IPS-20b (cell line): Measurements from ENCODE around the gene TARS2.
A peak's percentile ranks its signal among the peaks of the same experiment; 100 is the strongest.

Source experiments
- H3K27ac ChIP-seq: one replicate; pipeline ENCODE4 v1.5.1; 2013; ENCODE audit warnings: low read length
- H3K27me3 ChIP-seq: 2 replicates; pipeline ENCODE4 v1.6.1; 2013; ENCODE audit warnings: mild to moderate bottlenecking, low read length, inconsistent platforms; ENCODE audit not compliant: insufficient read depth
- H3K36me3 ChIP-seq: 2 replicates; pipeline ENCODE4 v1.6.1; 2013; ENCODE audit warnings: low read depth, mild to moderate bottlenecking, inconsistent platforms, low read length, moderate library complexity; ENCODE audit not compliant: insufficient read depth
- H3K4me1 ChIP-seq: 2 replicates; pipeline ENCODE4 v1.6.1; 2013; ENCODE audit warnings: mild to moderate bottlenecking, control low read depth, inconsistent platforms, low read length, moderate library complexity; ENCODE audit not compliant: insufficient read depth
- H3K4me3 ChIP-seq: 2 replicates; pipeline ENCODE4 v1.5.1; 2013; ENCODE audit warnings: mild to moderate bottlenecking, low read length, inconsistent platforms
- H3K9ac ChIP-seq: 2 replicates; pipeline ENCODE4 v1.6.1; 2013; ENCODE audit warnings: low read depth, mild to moderate bottlenecking, inconsistent platforms, low read length, moderate library complexity
- H3K9me3 ChIP-seq: 2 replicates; pipeline ENCODE4 v1.6.1; 2013; ENCODE audit warnings: mild to moderate bottlenecking, low read depth, low read length, inconsistent platforms; ENCODE audit not compliant: insufficient read depth

Gene TARS2, protein sequence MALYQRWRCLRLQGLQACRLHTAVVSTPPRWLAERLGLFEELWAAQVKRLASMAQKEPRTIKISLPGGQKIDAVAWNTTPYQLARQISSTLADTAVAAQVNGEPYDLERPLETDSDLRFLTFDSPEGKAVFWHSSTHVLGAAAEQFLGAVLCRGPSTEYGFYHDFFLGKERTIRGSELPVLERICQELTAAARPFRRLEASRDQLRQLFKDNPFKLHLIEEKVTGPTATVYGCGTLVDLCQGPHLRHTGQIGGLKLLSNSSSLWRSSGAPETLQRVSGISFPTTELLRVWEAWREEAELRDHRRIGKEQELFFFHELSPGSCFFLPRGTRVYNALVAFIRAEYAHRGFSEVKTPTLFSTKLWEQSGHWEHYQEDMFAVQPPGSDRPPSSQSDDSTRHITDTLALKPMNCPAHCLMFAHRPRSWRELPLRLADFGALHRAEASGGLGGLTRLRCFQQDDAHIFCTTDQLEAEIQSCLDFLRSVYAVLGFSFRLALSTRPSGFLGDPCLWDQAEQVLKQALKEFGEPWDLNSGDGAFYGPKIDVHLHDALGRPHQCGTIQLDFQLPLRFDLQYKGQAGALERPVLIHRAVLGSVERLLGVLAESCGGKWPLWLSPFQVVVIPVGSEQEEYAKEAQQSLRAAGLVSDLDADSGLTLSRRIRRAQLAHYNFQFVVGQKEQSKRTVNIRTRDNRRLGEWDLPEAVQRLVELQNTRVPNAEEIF

DNA sequence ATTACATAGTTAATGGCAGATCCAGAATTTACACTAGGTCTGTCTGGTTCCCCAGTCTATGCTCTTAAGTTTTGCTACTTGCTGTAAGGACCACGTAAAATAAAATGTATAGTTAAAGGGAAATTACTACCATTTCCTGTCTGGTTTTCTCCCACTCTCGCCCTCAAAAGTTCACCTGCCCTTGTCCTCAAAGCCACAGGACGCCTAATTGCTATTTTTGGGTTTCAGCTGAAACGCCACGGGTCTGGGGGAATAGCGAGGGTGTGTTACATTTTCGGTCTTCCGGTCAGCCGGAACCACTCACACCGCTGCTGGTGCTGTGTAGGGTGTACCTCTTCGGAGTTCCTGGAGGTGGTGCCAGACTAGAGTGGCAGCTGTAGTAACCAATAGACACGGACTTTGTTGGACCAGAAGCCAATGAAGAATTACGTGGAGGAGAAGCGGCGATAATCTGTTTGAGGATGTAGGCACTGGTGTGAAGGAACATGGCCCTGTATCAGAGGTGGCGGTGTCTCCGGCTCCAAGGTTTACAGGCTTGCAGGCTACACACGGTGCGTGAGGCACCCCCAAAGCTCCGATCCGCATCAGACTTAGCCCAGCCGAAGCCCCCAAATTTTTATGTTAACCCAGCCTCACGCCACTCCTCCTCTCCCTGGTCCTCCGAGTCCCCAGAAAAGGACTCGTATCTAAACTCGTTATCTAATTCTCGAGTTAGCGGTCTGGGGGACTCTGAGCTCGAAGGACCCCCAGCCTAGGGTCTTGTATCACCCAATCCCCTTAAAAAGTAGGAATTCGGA is at the start of gene TARS2:
Gene TARS2, plus strand, starts transcription at position 454 of the 797 bp plus-strand sequence. Its CDS starts 32 bp downstream, at position 486.
- H3K4me1 ChIP-seq: no peaks in the 10 kb centered on the region
- no peaks in the 10 kb centered on the region for H3K27me3 ChIP-seq
- peak within 1 kb of the TSS; percentile 94 for H3K9ac ChIP-seq
- H3K27ac ChIP-seq: peak within 1 kb of the TSS; percentile 59
- H3K36me3 ChIP-seq: peaks cover 30% of the 10 kb centered on the region
- no peaks in the 10 kb centered on the region for H3K9me3 ChIP-seq
- peak within 1 kb of the TSS; percentile 89 for H3K4me3 ChIP-seq

DNA sequence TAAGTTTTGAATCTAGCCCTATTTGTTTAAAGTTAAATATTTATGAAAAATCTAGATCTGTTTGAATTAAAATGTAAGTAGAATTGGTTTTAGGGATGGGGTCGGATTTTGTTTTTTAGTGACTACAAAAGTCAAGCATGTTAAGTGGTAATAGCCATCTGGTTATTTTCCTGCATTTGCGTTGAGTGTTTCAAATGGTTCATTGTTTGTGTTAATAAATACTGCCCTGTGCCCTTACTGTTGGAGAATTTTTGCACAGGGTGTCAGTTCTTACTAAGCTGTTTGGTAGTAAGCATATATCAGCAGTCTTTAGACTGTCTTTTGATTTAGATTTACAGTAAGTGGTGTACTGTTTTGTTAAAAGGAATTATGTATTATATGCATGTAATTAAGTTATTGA is 46.1 kb upstream of the TARS2 start:
- Histone ChIP-seq H3K9ac (no peak overlapping the region), H3K36me3 (peaks cover 56% of the 10 kb centered on the region), H3K4me1 (no peaks in the 10 kb centered on the region), H3K4me3 (no peak overlapping the region), H3K27ac (no peak overlapping the region), H3K27me3 (no peaks in the 10 kb centered on the region), H3K9me3 (no peaks in the 10 kb centered on the region)

DNA sequence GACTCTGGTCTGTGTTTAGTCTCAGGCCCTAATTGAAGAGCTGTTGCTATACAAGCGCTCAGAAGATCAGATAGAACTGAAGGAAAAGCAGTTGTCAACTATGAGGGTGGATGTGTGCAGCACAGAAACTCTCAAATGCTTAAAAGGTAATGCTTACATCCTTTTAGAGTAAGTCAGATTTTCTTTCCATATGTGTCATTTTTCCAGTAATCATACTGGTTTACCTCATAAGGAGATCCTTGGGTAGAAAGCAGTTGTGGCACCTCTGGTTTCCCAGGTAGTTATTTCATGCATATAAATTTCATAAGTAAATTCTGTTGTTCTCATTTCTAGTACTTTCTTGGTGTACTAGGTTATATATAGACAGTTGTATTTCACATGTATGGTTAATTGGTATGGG is 43.0 kb upstream of the TARS2 start:
- no peaks in the 10 kb centered on the region for H3K27me3 ChIP-seq
- H3K9ac ChIP-seq: no peak overlapping the region
- H3K4me3 ChIP-seq: no peak overlapping the region
- peaks cover 82% of the 10 kb centered on the region for H3K36me3 ChIP-seq
- H3K9me3 ChIP-seq: no peaks in the 10 kb centered on the region
- H3K27ac ChIP-seq: no peak overlapping the region
- no peaks in the 10 kb centered on the region for H3K4me1 ChIP-seq

DNA sequence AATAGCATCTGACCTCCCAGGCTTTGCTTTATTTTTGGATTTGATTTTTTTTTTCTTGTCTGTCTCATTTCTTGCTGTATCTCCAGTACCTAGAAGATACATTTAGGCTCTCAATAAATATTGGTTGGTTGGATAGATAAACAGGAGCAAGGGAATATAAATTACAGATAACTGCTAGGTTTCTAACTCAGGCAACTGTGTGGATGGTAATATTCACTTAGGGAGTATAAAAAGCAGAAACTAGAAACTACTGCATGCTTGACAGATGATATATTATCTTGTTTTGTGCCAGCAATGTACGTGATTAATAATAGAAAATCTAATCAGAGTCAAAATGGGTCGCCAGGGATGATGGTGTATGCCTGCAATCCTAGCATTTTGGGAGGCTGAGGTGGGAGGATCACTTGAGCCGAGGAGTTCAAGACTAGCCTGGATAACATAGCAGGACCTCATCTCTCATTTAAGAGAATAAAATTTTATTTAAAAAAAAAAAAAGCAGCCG is 31.0 kb upstream of the TARS2 start:
- no peaks in the 10 kb centered on the region for H3K4me1 ChIP-seq
- peaks cover 40% of the 10 kb centered on the region for H3K36me3 ChIP-seq
- H3K4me3 ChIP-seq: no peak overlapping the region
- no peaks in the 10 kb centered on the region for H3K27me3 ChIP-seq
- no peak overlapping the region for H3K27ac ChIP-seq
- H3K9ac ChIP-seq: no peak overlapping the region
- H3K9me3 ChIP-seq: no peaks in the 10 kb centered on the region

DNA sequence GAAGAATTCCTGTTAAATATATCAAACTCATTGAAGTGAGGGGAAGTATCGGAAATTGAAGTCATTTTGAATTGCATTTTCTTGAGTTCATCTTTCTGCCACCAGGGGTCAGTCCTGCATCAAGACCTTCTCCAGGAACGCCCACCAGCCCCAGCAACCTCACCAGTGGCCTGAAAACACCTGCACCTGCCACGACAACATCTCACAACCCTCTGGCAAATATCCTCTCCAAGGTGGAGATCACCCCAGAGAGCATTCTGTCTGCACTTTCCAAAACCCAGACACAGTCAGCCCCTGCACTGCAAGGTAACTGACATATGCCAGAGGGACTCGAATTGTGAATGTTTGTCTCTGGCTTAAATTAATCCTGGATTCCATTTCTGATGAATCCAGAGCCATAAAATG is 22.8 kb upstream of the TARS2 start:
- H3K4me3 ChIP-seq: no peak overlapping the region
- no peaks in the 10 kb centered on the region for H3K27me3 ChIP-seq
- H3K36me3 ChIP-seq: peaks cover 63% of the 10 kb centered on the region
- H3K9me3 ChIP-seq: no peaks in the 10 kb centered on the region
- no peak overlapping the region for H3K9ac ChIP-seq
- no peaks in the 10 kb centered on the region for H3K4me1 ChIP-seq
- no peak overlapping the region for H3K27ac ChIP-seq

DNA sequence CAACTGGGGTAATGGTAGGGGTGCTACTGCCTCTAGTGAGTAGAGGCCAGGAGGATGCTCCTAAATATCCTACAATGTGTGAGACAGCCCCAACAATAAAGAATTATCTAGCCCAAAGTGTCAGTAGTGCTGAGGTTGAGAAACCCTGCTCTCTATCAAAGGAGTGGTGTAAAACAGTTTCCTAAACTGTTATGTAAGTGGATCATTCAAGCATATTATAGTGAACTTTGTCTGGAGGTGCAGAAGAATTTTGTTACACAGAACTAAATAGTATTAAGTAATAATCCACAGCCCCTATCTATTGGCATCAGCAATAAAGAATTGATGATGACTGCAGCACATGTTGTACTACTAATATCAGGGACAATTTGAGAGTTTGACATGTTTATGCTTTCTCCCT is 20.3 kb upstream of the TARS2 start:
- Histone ChIP-seq H3K4me3 (no peak overlapping the region), H3K36me3 (peaks cover 68% of the 10 kb centered on the region), H3K27me3 (no peaks in the 10 kb centered on the region), H3K27ac (no peak overlapping the region), H3K4me1 (peaks cover 3% of the 10 kb centered on the region), H3K9ac (no peak overlapping the region), H3K9me3 (no peaks in the 10 kb centered on the region)

DNA sequence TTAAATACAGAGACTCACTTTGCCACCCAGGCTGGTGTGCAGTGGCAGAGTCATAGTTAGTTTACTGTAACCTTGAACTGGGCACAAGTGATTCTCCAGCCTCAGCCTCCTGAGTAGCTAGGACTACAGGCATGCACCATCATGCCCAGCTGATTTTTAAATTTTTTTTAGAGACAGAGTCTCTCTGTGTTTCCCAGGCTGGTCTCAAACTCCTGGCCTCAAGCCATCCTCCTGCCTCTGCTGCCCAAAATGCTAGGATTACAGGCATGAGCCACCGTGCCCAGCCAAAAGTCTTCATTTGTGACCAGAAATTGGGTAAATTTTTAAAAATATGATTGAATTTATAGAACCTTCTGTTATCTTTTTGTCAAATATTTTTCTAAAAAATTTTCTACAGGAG is 17.9 kb upstream of the TARS2 start:
- Histone ChIP-seq H3K4me3 (no peak overlapping the region), H3K27me3 (no peaks in the 10 kb centered on the region), H3K9ac (no peak overlapping the region), H3K27ac (no peak overlapping the region), H3K9me3 (no peaks in the 10 kb centered on the region), H3K4me1 (peaks cover 9% of the 10 kb centered on the region), H3K36me3 (peaks cover 80% of the 10 kb centered on the region)

DNA sequence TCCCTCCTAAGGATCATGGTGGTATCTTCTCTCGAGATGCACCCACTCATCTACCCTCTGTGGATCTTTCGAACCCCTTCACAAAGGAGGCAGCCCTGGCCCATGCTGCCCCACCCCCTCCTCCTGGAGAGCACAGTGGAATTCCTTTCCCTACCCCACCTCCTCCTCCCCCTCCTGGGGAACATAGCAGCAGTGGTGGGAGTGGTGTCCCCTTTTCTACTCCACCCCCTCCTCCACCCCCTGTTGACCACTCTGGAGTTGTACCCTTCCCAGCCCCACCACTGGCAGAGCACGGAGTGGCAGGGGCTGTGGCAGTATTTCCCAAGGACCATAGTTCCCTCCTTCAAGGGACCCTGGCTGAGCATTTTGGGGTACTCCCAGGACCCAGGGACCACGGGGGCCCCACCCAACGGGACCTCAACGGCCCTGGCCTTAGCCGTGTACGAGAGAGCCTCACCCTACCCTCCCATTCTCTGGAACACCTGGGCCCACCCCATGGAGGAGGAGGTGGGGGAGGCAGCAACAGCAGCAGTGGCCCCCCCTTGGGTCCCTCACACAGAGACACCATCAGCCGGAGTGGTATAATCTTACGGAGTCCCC is 14.5 kb upstream of the TARS2 start:
- Histone ChIP-seq H3K4me1 (peaks cover 9% of the 10 kb centered on the region), H3K9ac (no peak overlapping the region), H3K9me3 (no peaks in the 10 kb centered on the region), H3K4me3 (no peak overlapping the region), H3K27me3 (no peaks in the 10 kb centered on the region), H3K36me3 (peaks cover 52% of the 10 kb centered on the region), H3K27ac (no peak overlapping the region)

DNA sequence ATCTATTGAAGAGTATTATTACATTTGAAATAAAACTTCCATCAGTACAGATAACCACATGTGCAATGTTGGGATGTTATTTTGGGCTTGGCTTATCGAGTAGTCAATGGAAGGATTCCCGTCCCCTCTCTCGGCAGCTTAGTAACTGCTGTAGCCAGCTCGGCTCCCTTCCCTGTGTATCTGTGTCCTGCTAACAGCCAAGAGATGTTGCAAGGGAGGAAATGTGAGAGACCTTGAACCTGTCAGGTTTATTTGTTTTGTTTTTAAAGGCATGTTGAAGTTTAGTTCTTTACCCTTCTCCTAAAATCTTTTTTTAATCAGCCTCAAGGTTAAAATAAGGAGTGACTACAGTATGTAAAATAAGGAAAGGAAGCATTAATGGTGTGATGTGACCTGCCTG is 13.6 kb upstream of the TARS2 start:
- Histone ChIP-seq H3K4me1 (peaks cover 9% of the 10 kb centered on the region), H3K36me3 (peaks cover 45% of the 10 kb centered on the region), H3K9me3 (no peaks in the 10 kb centered on the region), H3K4me3 (no peak overlapping the region), H3K27me3 (no peaks in the 10 kb centered on the region), H3K9ac (no peak overlapping the region), H3K27ac (no peak overlapping the region)

DNA sequence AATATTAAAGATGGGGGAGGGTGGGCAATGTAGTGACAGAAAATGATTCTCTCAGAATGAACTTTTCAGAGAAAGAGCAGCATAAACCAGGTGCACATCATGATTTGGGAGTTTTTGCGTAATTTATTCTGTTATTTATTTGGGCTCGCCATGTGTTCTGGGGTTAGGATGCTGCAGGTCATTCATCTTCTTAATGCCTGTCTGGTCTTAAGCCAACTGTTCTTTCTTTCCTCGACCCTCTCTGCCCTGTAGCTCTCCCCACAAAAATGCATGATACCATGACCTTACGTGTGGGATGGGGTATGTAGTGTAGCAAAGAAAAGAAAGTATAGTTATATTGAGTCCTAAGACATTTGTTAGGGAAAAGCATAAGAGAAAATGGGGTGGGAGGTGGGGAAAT is 12.3 kb upstream of the TARS2 start:
- H3K27ac ChIP-seq: no peak overlapping the region
- no peak overlapping the region for H3K4me3 ChIP-seq
- H3K4me1 ChIP-seq: peaks cover 9% of the 10 kb centered on the region
- H3K36me3 ChIP-seq: peaks cover 41% of the 10 kb centered on the region
- no peak overlapping the region for H3K9ac ChIP-seq
- H3K27me3 ChIP-seq: peaks cover 8% of the 10 kb centered on the region
- no peaks in the 10 kb centered on the region for H3K9me3 ChIP-seq

DNA sequence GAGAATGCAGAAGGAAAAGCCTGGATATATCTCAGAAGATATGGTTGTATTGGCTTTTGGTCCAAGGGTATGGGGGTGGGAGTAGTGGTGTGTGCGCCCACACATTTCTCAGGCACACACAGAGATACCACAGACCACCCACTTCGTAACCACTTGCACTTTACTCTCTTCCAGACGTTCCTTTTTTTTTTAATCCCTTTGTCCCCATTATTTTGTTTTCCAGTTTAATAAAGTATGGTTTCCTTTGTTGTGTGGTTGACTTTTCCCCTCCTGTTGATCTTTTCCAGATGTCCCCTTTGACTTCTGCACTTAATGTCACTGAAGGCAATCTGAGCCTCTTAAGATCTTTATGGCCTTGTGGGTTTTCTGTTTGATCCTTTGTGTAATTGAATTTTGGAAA is 10.5 kb upstream of the TARS2 start:
- no peak overlapping the region for H3K27ac ChIP-seq

More for the DNA sequence above, 10.5 kb upstream of the TARS2 start:
- Histone ChIP-seq H3K4me1 (peaks cover 7% of the 10 kb centered on the region), H3K4me3 (no peak overlapping the region), H3K9ac (no peak overlapping the region; the same call in 1 of the 2 replicates), H3K36me3 (peaks cover 22% of the 10 kb centered on the region), H3K27me3 (peaks cover 10% of the 10 kb centered on the region), H3K9me3 (no peaks in the 10 kb centered on the region)
